Tibial nerve (tissue), 3 donors: ENCODE measurements around the gene VAMP2.

Source experiments
- POLR2A ChIP-seq, 2 donors: fragments of 450-650 bp; IDR thresholded peaks; one replicate each; pipeline ENCODE4 v1.6.1; 2017; ENCODE audit warnings: antibody characterized with exemption in 2 of 2, mild to moderate bottlenecking in 2 of 2, moderate library complexity in 2 of 2
- TF ChIP-seq, protein P1 (sequence below), 5 experiments: fragments of 200-600 bp in 3 of 5; fragments of 450-650 bp in 2 of 5; sonication (generic) in 3 of 5; IDR thresholded peaks; one replicate each; pipeline ENCODE4 v1.5.1; 2016 to 2019; ENCODE audit warnings: antibody characterized with exemption in 5 of 5, mild to moderate bottlenecking in 3 of 5, moderate library complexity in 2 of 5

DNA sequence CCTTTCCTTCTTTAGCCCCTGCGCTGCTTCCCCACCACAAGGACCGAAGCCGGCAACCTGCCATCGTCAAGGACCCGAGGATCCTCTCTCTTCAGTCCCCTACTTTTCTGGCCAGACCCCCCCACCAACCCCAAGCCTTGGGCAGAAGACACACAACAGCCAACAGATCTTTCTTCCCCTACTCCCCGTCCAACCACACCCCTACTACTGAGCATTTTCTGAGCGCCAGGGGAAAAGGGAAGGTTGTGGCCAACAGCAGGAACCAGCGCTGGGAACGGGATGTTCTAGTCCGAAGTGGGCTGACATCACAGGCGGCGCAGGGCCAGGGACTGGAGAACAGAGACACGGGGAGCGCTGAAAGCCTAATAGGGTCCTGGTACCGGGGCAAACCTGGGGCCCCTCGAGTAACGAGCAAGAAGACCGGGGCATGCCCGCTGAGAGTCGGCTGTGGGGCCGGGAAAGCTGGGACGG lies 11.1 kb downstream of the VAMP2 start:
- TF ChIP-seq, protein P1, sequence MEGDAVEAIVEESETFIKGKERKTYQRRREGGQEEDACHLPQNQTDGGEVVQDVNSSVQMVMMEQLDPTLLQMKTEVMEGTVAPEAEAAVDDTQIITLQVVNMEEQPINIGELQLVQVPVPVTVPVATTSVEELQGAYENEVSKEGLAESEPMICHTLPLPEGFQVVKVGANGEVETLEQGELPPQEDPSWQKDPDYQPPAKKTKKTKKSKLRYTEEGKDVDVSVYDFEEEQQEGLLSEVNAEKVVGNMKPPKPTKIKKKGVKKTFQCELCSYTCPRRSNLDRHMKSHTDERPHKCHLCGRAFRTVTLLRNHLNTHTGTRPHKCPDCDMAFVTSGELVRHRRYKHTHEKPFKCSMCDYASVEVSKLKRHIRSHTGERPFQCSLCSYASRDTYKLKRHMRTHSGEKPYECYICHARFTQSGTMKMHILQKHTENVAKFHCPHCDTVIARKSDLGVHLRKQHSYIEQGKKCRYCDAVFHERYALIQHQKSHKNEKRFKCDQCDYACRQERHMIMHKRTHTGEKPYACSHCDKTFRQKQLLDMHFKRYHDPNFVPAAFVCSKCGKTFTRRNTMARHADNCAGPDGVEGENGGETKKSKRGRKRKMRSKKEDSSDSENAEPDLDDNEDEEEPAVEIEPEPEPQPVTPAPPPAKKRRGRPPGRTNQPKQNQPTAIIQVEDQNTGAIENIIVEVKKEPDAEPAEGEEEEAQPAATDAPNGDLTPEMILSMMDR (IDR thresholded peaks at IDR 0.05): no peak
- no peak for TF ChIP-seq POLR2A (IDR thresholded peaks at IDR 0.05)
